ENCODE results near the gene IPPK. TPM values are rescaled to one million over a fixed set of nuclear protein-coding genes. Genes with fewer than 3 reads are reported as not detected.
A peak's percentile ranks its signal among the peaks of the same experiment; 100 is the strongest.

IPPK gene
- total and polyA plus RNA-seq, 2 donors (not counting 1 experiment from before 2014, with no cell fraction given) = 11.1 to 16.4 TPM

- no peaks in the 10 kb centered on the region for H4K20me1 ChIP-seq (ENCODE audit: control insufficient read depth, extremely low read depth, insufficient read depth, low read length)
- no peaks in the 10 kb centered on the region for H3K4me1 ChIP-seq (ENCODE audit: control insufficient read depth, extremely low read depth, insufficient read depth, low read length)
- no peaks in the 10 kb centered on the region for H3K79me2 ChIP-seq (ENCODE audit: control insufficient read depth, insufficient read depth, low read length)
- H3K4me2 ChIP-seq (ENCODE audit: extremely low read depth, insufficient read depth, low read length) = no peak overlapping the region
- H3K27me3 ChIP-seq (ENCODE audit: control insufficient read depth, insufficient read depth, low read length) = no peaks in the 10 kb centered on the region
- H2AFZ ChIP-seq (ENCODE audit: low read length) = no peak overlapping the region
- no peaks in the 10 kb centered on the region for H3K9me3 ChIP-seq (ENCODE audit: control insufficient read depth, insufficient read depth, low read depth, low read length)
- TF ChIP-seq EZH2 (IDR thresholded peaks at IDR 0.05; ENCODE audit: low read length, missing control alignments) (no peak), CTCF (conservative IDR thresholded peaks at IDR 0.05 in 1 of 2, IDR thresholded peaks at IDR 0.05 in 1 of 2; ENCODE audit: low read depth in 1 of 2, low read length in 2 of 2) (no peak)
- no peaks in the 10 kb centered on the region for H3K36me3 ChIP-seq (ENCODE audit: control insufficient read depth, insufficient read depth, low read length)
- no peak overlapping the region for H3K4me3 ChIP-seq (replicated peaks in 1 of 4; ENCODE audit: control extremely low read depth in 1 of 4, insufficient read depth in 1 of 4, low read depth in 3 of 4, low read length in 4 of 4)
- no peak overlapping the region for H3K9ac ChIP-seq (ENCODE audit: insufficient read depth, low read length)
- H3K27ac ChIP-seq (ENCODE audit: insufficient read depth, low read length) = no peak overlapping the region
- peak in 1 of 2 donors; percentile 51 for DNase-seq (ENCODE audit: low read depth in 2 of 2)
These were observed 10.5 kb upstream of the IPPK start for GRCh38 chr9:92680166-92681119.

- Histone ChIP-seq H3K36me3 (ENCODE audit: control insufficient read depth, insufficient read depth, low read length) (no peaks in the 10 kb centered on the region), H2AFZ (ENCODE audit: low read length) (no peak overlapping the region), H3K4me2 (ENCODE audit: extremely low read depth, insufficient read depth, low read length) (no peak overlapping the region), H3K27me3 (ENCODE audit: control insufficient read depth, insufficient read depth, low read length) (no peaks in the 10 kb centered on the region), H3K9me3 (ENCODE audit: control insufficient read depth, insufficient read depth, low read depth, low read length) (no peaks in the 10 kb centered on the region), H4K20me1 (ENCODE audit: control insufficient read depth, extremely low read depth, insufficient read depth, low read length) (no peaks in the 10 kb centered on the region), H3K27ac (ENCODE audit: insufficient read depth, low read length) (no peak overlapping the region), H3K4me1 (ENCODE audit: control insufficient read depth, extremely low read depth, insufficient read depth, low read length) (no peaks in the 10 kb centered on the region), H3K9ac (ENCODE audit: insufficient read depth, low read length) (no peak overlapping the region), H3K79me2 (ENCODE audit: control insufficient read depth, insufficient read depth, low read length) (no peaks in the 10 kb centered on the region), H3K4me3 (replicated peaks in 1 of 4; ENCODE audit: control extremely low read depth in 1 of 4, insufficient read depth in 1 of 4, low read depth in 3 of 4, low read length in 4 of 4) (no peak overlapping the region)
- DNase-seq (ENCODE audit: low read depth in 2 of 2) = no peak
- no peak for TF ChIP-seq CTCF (conservative IDR thresholded peaks at IDR 0.05 in 1 of 2, IDR thresholded peaks at IDR 0.05 in 1 of 2; ENCODE audit: low read depth in 1 of 2, low read length in 2 of 2)
- no peak for TF ChIP-seq EZH2 (IDR thresholded peaks at IDR 0.05; ENCODE audit: low read length, missing control alignments)
These were observed 9.7 kb upstream of the IPPK start for GRCh38 chr9:92679413-92680165.

GRCh38 chr9:92671323-92671722, 1.4 kb upstream of the IPPK start:
- H2AFZ ChIP-seq (ENCODE audit: low read length) = no peak overlapping the region
- H4K20me1 ChIP-seq (ENCODE audit: control insufficient read depth, extremely low read depth, insufficient read depth, low read length) = no peaks in the 10 kb centered on the region
- peaks cover 3% of the 10 kb centered on the region for H3K4me1 ChIP-seq (ENCODE audit: control insufficient read depth, extremely low read depth, insufficient read depth, low read length)
- DNase-seq (ENCODE audit: low read depth in 2 of 2) = peak; percentile 68 to 84
- no peaks in the 10 kb centered on the region for H3K27me3 ChIP-seq (ENCODE audit: control insufficient read depth, insufficient read depth, low read length)
- H3K36me3 ChIP-seq (ENCODE audit: control insufficient read depth, insufficient read depth, low read length) = peaks cover 4% of the 10 kb centered on the region
- TF ChIP-seq CTCF (conservative IDR thresholded peaks at IDR 0.05 in 1 of 2, IDR thresholded peaks at IDR 0.05 in 1 of 2; ENCODE audit: low read depth in 1 of 2, low read length in 2 of 2) (no peak), EZH2 (IDR thresholded peaks at IDR 0.05; ENCODE audit: low read length, missing control alignments) (no peak)
- H3K27ac ChIP-seq (ENCODE audit: insufficient read depth, low read length) = peak overlapping the region; percentile 95
- no peak overlapping the region for H3K9ac ChIP-seq (ENCODE audit: insufficient read depth, low read length)
- peaks cover 32% of the 10 kb centered on the region for H3K79me2 ChIP-seq (ENCODE audit: control insufficient read depth, insufficient read depth, low read length)
- H3K4me2 ChIP-seq (ENCODE audit: extremely low read depth, insufficient read depth, low read length) = peak overlapping the region; percentile 34
- peak overlapping the region in 3 of 4 experiments; percentile 71 to 99 (median 83) for H3K4me3 ChIP-seq (replicated peaks in 1 of 4; ENCODE audit: control extremely low read depth in 1 of 4, insufficient read depth in 1 of 4, low read depth in 3 of 4, low read length in 4 of 4)
- no peaks in the 10 kb centered on the region for H3K9me3 ChIP-seq (ENCODE audit: control insufficient read depth, insufficient read depth, low read depth, low read length)

Measured in fibroblast of lung (primary cell).